Neural cell (in vitro differentiated cells): ENCODE measurements around the gene SKP1. TPM values are rescaled to one million over a fixed set of nuclear protein-coding genes. Genes with fewer than 3 reads are reported as not detected.

ENCODE experiments used
- H2AFZ ChIP-seq: fragments of 200-600, 300-800 bp; sonication (generic), shearing (Covaris generic); 2 replicates; pipeline ENCODE4 v1.6.0; 2014; ENCODE audit warnings: low read depth, mild to moderate bottlenecking, antibody characterized with exemption, low read length, moderate library complexity
- H3F3A ChIP-seq: fragments of 200-600 bp; shearing (Covaris generic); 2 replicates; pipeline ENCODE4 v1.6.1; 2016; ENCODE audit warnings: mild to moderate bottlenecking, moderate library complexity, mixed read lengths, antibody characterized with exemption, low read length; ENCODE audit not compliant: insufficient read depth, poor library complexity, severe bottlenecking
- H3K27ac ChIP-seq: fragments of 200-600, 300-800 bp; sonication (generic), shearing (Covaris generic); 2 replicates; pipeline ENCODE4 v1.5.1; 2014; ENCODE audit warnings: mild to moderate bottlenecking, low read length, moderate library complexity
- H3K27me3 ChIP-seq: fragments of 300-800, 200-600 bp; sonication (generic), shearing (Covaris generic); 2 replicates; pipeline ENCODE4 v1.6.0; 2014; ENCODE audit warnings: mild to moderate bottlenecking, low read depth, low read length, moderate library complexity; ENCODE audit not compliant: insufficient read depth
- H3K36me3 ChIP-seq: fragments of 300-800, 200-600 bp; sonication (generic), shearing (Covaris generic); 2 replicates; pipeline ENCODE4 v1.5.1; 2014; ENCODE audit warnings: mild to moderate bottlenecking, antibody characterized with exemption, low read length, moderate library complexity; ENCODE audit not compliant: insufficient read depth
- H3K4me2 ChIP-seq: fragments of 300-800, 200-600 bp; sonication (generic), shearing (Covaris generic); 2 replicates; pipeline ENCODE4 v1.6.0; 2014; ENCODE audit warnings: mild to moderate bottlenecking, low read length
- H3K4me3 ChIP-seq: fragments of 300-800, 200-600 bp; sonication (generic), shearing (Covaris generic); 2 replicates; pipeline ENCODE4 v1.5.1; 2014; ENCODE audit warnings: mild to moderate bottlenecking, low read length, moderate library complexity
- H3K79me2 ChIP-seq: fragments of 200-600 bp; shearing (Covaris generic); replicated peaks from 2 replicates; pipeline ENCODE4 v1.6.0; 2014; ENCODE audit warnings: mild to moderate bottlenecking, low read length, moderate library complexity; ENCODE audit not compliant: insufficient read depth
- H3K9ac ChIP-seq: fragments of 300-800, 200-600 bp; sonication (generic), shearing (Covaris generic); 2 replicates; pipeline ENCODE4 v1.6.1; 2016; ENCODE audit warnings: mild to moderate bottlenecking, low read length, mixed read lengths
- H3K9me2 ChIP-seq: fragments of 200-600 bp; shearing (Covaris generic); 2 replicates; pipeline ENCODE4 v1.6.1; 2016; ENCODE audit warnings: mild to moderate bottlenecking, low read length, mixed read lengths; ENCODE audit not compliant: insufficient read depth
- H3K9me3 ChIP-seq: fragments of 200-600, 300-800 bp; sonication (generic), shearing (Covaris generic); 2 replicates; pipeline ENCODE4 v1.6.1; 2016; ENCODE audit warnings: mild to moderate bottlenecking, mixed run types, low read length, moderate library complexity, mixed read lengths
- H4K20me1 ChIP-seq: fragments of 200-600 bp; shearing (Covaris generic); 2 replicates; pipeline ENCODE4 v1.6.1; 2016; ENCODE audit warnings: mild to moderate bottlenecking, mixed run types; ENCODE audit not compliant: insufficient read depth
- EP300 ChIP-seq: fragments of 450-650 bp; conservative IDR thresholded peaks from 2 replicates; pipeline ENCODE4 v1.6.1; 2014; ENCODE audit warnings: antibody characterized with exemption, mild to moderate bottlenecking, moderate library complexity; ENCODE audit not compliant: poor library complexity, severe bottlenecking
- EZH2 ChIP-seq: fragments of 200-600, 300-800 bp; shearing (Covaris generic), sonication (generic); IDR thresholded peaks from 2 replicates; pipeline ENCODE4 v1.6.1; 2014; ENCODE audit warnings: antibody characterized with exemption, low read length, borderline replicate concordance, mild to moderate bottlenecking; ENCODE audit not compliant: insufficient read depth, poor library complexity, severe bottlenecking
- MXI1 ChIP-seq: fragments of 450-650 bp; conservative IDR thresholded peaks from 2 replicates; pipeline ENCODE4 v1.6.1; 2014; ENCODE audit warnings: antibody characterized with exemption, mild to moderate bottlenecking; ENCODE audit not compliant: poor library complexity, severe bottlenecking
- POLR2AphosphoS5 ChIP-seq: IDR thresholded peaks from 2 replicates; pipeline ENCODE4 v1.6.1; 2012
- RAD21 ChIP-seq: fragments of 450-650 bp; conservative IDR thresholded peaks from 2 replicates; pipeline ENCODE4 v1.6.1; 2014; ENCODE audit warnings: antibody characterized with exemption, mild to moderate bottlenecking, moderate library complexity
- REST ChIP-seq: IDR thresholded peaks from 2 replicates; pipeline ENCODE4 v1.6.1; 2012; ENCODE audit warnings: borderline replicate concordance
- SMC3 ChIP-seq: fragments of 450-650 bp; conservative IDR thresholded peaks from 2 replicates; pipeline ENCODE4 v1.6.1; 2014; ENCODE audit warnings: antibody characterized with exemption, mild to moderate bottlenecking, moderate library complexity; ENCODE audit not compliant: poor library complexity
- TAF1 ChIP-seq: IDR thresholded peaks from 2 replicates; pipeline ENCODE4 v1.6.1; 2012; ENCODE audit warnings: low read depth
- polyA plus RNA-seq: library from polyadenylated mRNA; depleted of rRNA; stranded (reverse); fragments of >200 nt; gene quantifications from 2 replicates; pipeline ENCODE4 v1.2.3, GENCODE V29; 2014
- TF ChIP-seq, protein P1 (sequence below): fragments of 450-650 bp; IDR thresholded peaks from 2 replicates; pipeline ENCODE4 v1.5.1; 2014; ENCODE audit warnings: antibody characterized with exemption, mild to moderate bottlenecking, moderate library complexity; ENCODE audit not compliant: poor library complexity, severe bottlenecking

Gene SKP1
- polyA plus RNA-seq, 1 donor from 2014 or later, result 1,492 TPM

DNA sequence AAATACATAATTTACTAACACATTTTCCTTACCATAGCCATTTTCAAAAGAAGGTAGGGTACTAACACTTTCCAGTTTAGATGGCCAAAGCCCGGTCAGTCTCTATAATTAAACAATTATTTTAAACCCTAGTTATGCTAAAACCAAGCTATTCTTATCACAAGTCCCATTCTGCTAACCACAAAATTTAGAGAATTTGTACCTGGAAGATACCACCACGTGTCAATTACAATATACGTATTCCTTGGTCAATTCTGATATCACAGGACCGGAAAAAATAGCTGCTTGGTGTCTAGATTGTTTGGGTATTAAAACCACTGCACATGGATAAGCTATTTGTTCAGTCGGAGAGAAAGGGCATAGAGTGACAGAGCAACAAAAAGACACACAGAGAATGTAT, 18.9 kb upstream of the SKP1 start (continued):
- TF ChIP-seq RAD21, result no peak

- H3K9ac ChIP-seq, result no peak overlapping the region
- no peaks in the 10 kb centered on the region for H4K20me1 ChIP-seq
- H3K4me2 ChIP-seq, result no peak overlapping the region
- no peak for TF ChIP-seq POLR2AphosphoS5
- TF ChIP-seq EZH2, result no peak
- no peak for TF ChIP-seq RAD21
- no peak for TF ChIP-seq SMC3
- TF ChIP-seq EP300, result no peak
- no peak for TF ChIP-seq TAF1
- TF ChIP-seq, protein P1, sequence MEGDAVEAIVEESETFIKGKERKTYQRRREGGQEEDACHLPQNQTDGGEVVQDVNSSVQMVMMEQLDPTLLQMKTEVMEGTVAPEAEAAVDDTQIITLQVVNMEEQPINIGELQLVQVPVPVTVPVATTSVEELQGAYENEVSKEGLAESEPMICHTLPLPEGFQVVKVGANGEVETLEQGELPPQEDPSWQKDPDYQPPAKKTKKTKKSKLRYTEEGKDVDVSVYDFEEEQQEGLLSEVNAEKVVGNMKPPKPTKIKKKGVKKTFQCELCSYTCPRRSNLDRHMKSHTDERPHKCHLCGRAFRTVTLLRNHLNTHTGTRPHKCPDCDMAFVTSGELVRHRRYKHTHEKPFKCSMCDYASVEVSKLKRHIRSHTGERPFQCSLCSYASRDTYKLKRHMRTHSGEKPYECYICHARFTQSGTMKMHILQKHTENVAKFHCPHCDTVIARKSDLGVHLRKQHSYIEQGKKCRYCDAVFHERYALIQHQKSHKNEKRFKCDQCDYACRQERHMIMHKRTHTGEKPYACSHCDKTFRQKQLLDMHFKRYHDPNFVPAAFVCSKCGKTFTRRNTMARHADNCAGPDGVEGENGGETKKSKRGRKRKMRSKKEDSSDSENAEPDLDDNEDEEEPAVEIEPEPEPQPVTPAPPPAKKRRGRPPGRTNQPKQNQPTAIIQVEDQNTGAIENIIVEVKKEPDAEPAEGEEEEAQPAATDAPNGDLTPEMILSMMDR, result no peak
- no peaks in the 10 kb centered on the region for H3K9me2 ChIP-seq
- no peaks in the 10 kb centered on the region for H3K9me3 ChIP-seq
- no peak overlapping the region for H2AFZ ChIP-seq
- no peak overlapping the region for H3K27ac ChIP-seq
- H3K4me3 ChIP-seq, result no peak overlapping the region
- H3F3A ChIP-seq, result no peaks in the 10 kb centered on the region
- no peaks in the 10 kb centered on the region for H3K79me2 ChIP-seq
- no peaks in the 10 kb centered on the region for H3K27me3 ChIP-seq
- no peaks in the 10 kb centered on the region for H3K36me3 ChIP-seq
These were observed 12.3 kb upstream of the SKP1 start for GRCh38 chr5:134189031-134189430.

- Histone ChIP-seq H3K9ac (no peak overlapping the region), H3K9me3 (no peaks in the 10 kb centered on the region), H3K9me2 (no peaks in the 10 kb centered on the region)
These were observed 11.3 kb upstream of the SKP1 start for GRCh38 chr5:134188092-134188491.

More at GRCh38 chr5:134188092-134188491, 11.3 kb upstream of the SKP1 start:
- no peaks in the 10 kb centered on the region for H3K79me2 ChIP-seq
- H3K4me3 ChIP-seq, result no peak overlapping the region
- H2AFZ ChIP-seq, result no peak overlapping the region
- no peaks in the 10 kb centered on the region for H3K36me3 ChIP-seq
- H3K27ac ChIP-seq, result no peak overlapping the region
- H4K20me1 ChIP-seq, result no peaks in the 10 kb centered on the region
- TF ChIP-seq, protein P1, result no peak
- no peak for TF ChIP-seq REST
- no peak for TF ChIP-seq TAF1
- TF ChIP-seq MXI1, result no peak
- no peak for TF ChIP-seq SMC3
- no peak for TF ChIP-seq POLR2AphosphoS5
- TF ChIP-seq EZH2, result no peak
- TF ChIP-seq RAD21, result no peak
- no peak for TF ChIP-seq EP300
- no peak overlapping the region for H3K4me2 ChIP-seq
- no peaks in the 10 kb centered on the region for H3K27me3 ChIP-seq
- H3F3A ChIP-seq, result no peaks in the 10 kb centered on the region
